ENCODE measurements around the gene TRIM65. TPM values are rescaled to one million over a fixed set of nuclear protein-coding genes. Genes with fewer than 3 reads are reported as not detected.
A peak's percentile ranks its signal among the peaks of the same experiment; 100 is the strongest.

Gene TRIM65
- total and polyA plus RNA-seq, 2 of the 13 experiments (the other 11 are each of a cell fraction or from before 2014, with no cell fraction given) = 10.3 to 22.4 TPM

DNA sequence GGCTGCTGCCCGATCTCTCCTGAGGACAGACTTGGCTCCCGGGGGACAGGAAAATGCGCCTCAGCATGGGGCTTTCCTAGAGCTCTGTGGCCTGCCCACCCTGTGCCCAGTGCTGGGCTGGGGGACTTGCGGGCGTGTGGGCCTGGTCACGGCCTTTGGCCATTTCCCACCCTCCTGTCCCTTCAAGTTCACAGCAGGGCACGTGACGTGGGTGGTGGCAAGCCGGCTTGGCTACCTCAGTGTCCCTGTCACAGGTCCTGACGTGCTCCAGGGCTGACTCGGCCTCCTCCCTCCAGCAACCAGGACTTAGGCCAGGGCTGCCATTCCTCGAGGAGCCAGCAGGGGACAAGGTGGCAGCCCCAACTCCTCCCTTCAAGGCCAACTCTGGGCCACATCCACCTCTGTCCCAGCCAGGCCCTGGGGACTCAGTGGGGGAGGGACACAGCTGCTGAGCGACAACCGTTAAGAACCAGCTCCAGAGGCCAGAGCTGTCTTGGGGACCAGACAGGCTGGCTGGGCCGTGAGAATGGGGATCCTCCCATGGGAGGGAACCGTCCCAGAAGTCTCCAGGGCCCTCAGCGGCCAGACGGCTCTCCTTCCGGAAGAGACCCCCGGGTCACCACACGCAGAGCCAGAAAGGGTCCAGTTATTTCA, 51.6 kb downstream of the TRIM65 start (continued):
- TF ChIP-seq GABPB1 (CRISPR knock-in tag; IDR thresholded peaks at IDR 0.05) = peak; percentile 48; the same call in 1 of the 2 replicates
- TF ChIP-seq KDM4B (CRISPR knock-in tag; IDR thresholded peaks at IDR 0.05) = peak; percentile 14; the same call in 1 of the 2 replicates
- peak; percentile 40 for TF ChIP-seq PHF8 (CRISPR knock-in tag; IDR thresholded peaks at IDR 0.05)
- TF ChIP-seq RFXANK (CRISPR knock-in tag; IDR thresholded peaks at IDR 0.05) = no peak
- TF ChIP-seq TFAP4 (IDR thresholded peaks at IDR 0.05; ENCODE audit: borderline replicate concordance, low read depth) = peak; percentile 76; the same call in 1 of the 2 replicates
- TF ChIP-seq, protein P1, sequence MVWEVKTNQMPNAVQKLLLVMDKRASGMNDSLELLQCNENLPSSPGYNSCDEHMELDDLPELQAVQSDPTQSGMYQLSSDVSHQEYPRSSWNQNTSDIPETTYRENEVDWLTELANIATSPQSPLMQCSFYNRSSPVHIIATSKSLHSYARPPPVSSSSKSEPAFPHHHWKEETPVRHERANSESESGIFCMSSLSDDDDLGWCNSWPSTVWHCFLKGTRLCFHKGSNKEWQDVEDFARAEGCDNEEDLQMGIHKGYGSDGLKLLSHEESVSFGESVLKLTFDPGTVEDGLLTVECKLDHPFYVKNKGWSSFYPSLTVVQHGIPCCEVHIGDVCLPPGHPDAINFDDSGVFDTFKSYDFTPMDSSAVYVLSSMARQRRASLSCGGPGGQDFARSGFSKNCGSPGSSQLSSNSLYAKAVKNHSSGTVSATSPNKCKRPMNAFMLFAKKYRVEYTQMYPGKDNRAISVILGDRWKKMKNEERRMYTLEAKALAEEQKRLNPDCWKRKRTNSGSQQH (CRISPR knock-in tag; IDR thresholded peaks at IDR 0.05; ENCODE audit: low read depth) = peak; percentile 70
- no peak for TF ChIP-seq ZUFSP (CRISPR knock-in tag; IDR thresholded peaks at IDR 0.05; ENCODE audit: borderline replicate concordance)
- TF ChIP-seq SP4 (CRISPR knock-in tag; IDR thresholded peaks at IDR 0.05) = peak; percentile 24; the same call in 1 of the 2 replicates
- TF ChIP-seq SP5 (CRISPR knock-in tag; IDR thresholded peaks at IDR 0.05; ENCODE audit: borderline replicate concordance, low read depth) = peak; percentile 90
- peak; percentile 76; the same call in 1 of the 2 replicates for TF ChIP-seq IRF9 (CRISPR knock-in tag; IDR thresholded peaks at IDR 0.05; ENCODE audit: borderline replicate concordance)
- peak; percentile 93 for TF ChIP-seq ZNF605 (CRISPR knock-in tag; IDR thresholded peaks at IDR 0.05)
- no peak for TF ChIP-seq ZFP36 (IDR thresholded peaks at IDR 0.05; ENCODE audit: borderline replicate concordance, low read depth, low read length, partially characterized antibody)
- no peak for TF ChIP-seq ZNF597 (CRISPR knock-in tag; IDR thresholded peaks at IDR 0.05)
- TF ChIP-seq ELK4 (CRISPR knock-in tag; IDR thresholded peaks at IDR 0.05; ENCODE audit: borderline replicate concordance) = no peak
- TF ChIP-seq SIX1 (CRISPR knock-in tag; IDR thresholded peaks at IDR 0.05; ENCODE audit: borderline replicate concordance) = no peak

Measured in HepG2 (cell line).